Dedifferentiated amniotic fluid mesenchymal stem cell (primary cell): Measurements from ENCODE around the gene TMEM150C.

Experiments
- DNase-seq: peaks from one replicate; pipeline ENCODE4 v3.0.0-alpha.2; 2016; ENCODE audit errors: extremely low spot score

The TMEM150C gene

DNA sequence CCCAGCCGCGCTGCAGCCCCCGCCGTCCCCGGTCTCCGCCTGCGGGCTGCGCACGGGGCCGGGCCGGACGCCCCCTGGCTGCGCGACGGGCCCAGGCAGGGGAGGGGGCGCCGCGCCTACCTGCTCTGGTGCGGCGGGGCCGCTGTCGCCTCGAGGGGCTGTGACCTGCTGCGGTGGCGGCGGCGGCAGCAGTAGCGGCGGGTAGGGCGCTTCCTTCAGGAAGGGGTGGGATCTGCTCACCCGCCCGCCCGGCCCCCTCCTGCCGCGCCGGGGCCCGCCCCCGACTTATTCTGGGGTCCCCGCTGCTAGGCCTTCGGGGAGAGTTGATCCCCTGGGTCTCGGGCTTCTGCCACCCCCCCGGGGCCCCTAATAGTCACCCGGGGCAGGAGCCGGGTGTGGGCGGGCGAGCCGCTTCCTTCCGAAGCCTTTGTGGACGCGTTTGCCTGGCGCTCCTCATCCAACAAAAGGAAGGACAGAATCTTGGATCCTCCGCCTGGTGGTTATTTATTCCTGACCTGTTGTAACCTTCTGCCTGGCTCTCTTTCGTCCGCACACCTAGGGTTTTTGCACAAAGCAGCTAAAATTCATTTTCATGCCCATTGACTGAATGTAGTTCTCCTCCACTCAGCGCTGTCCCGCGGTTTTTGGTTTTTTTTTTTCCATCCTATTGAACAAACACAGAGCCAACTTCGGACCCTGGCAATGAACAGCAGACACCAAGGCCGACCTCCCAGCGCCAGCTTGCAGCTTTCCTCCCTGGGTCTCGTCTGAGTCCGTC lies at the start of gene TMEM150C:
TMEM150C (minus strand) TSS at position 203 of the 778 bp plus-strand sequence. CDS start 57,331 bp downstream, outside the sequence.
- no peak for DNase-seq

DNA sequence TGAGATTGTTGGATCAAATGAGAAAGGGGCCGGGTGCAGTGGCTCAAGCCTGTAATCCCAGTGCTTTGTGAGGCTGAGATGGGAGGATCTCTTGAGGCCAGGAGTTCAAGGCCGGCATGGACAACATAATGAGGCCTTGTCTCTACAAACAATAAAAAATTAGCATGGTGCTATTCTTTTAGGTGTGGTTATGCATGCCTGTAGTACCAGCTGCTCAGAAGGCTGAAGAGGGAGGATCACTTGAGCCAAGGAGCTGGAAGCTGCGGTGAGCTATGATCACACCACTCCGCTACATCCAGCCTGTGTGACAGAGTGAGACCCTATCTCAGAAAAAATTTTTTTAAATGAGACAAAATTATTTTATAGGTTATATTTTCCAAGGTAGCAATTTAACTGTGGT lies 49.7 kb upstream of the TMEM150C start:
- no peak for DNase-seq

DNA sequence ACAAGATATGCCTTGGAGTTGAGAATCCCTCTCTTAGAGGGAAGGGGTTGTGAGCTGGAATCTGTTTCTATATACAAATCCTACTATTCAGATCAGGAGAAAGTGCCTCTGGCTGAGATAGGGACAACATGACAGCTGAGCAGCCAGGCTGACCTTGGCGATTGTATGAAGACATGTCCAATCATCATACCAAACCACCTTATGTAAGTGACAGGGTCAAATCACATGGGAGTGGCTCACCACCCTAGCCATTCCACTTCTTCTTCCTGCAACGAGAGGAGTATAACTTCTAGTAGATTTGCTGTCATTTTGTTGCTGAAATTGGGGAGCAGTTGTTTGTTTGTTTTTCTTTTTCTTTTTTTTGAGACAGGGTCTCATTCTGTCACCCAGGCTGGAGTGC lies 48.3 kb upstream of the TMEM150C start:
- no peak for DNase-seq

- no peak for DNase-seq
Measured at GRCh38 chr4:82606622-82607021, 44.8 kb upstream of the TMEM150C start.

- no peak for DNase-seq
Measured at GRCh38 chr4:82604522-82604921, 42.7 kb upstream of the TMEM150C start.

GRCh38 chr4:82601242-82602015 lies 39.6 kb upstream of the TMEM150C start:
- no peak for DNase-seq

- DNase-seq, result no peak
Measured at GRCh38 chr4:82599336-82599735, 37.5 kb upstream of the TMEM150C start.

GRCh38 chr4:82594456-82594855 lies 32.7 kb upstream of the TMEM150C start:
- no peak for DNase-seq

DNA sequence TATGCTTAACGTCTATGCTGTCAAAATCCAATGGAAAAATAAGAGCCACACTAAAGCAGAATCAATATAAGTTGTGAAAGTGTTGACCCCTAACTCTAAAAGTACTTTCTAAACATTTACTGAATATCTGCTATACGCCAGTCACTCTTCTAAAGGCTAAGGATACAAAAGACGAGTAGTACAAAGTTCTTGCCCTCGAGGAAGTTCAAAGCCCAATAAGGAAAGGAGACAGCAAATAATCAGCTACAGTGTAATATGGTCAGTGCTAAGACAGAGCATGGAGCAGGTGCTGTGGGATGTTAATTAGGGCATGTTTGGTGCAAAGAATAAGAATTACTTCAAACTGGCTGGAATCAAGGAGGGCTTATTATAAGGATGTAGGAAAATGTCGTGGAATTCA lies 31.6 kb upstream of the TMEM150C start:
- no peak for DNase-seq

DNA sequence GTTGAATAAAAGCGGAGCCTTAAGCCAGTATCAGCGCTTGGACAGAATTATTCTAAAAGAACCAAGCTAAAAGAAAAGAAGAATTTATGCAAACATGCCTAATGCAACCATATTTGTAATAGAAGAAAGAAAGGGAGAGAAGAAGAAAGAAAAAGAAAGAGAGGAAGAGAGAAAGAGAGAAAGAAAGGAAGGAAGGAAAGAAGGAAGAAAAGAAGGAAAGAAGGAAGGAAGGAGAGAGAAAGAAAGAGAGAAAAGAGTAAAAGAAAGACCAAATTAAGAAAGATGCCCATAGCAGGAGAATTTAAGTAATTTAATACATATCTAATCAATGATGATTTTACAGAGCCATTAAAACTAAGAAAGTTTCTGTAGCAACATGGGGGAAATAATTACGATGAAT lies 30.9 kb upstream of the TMEM150C start:
- DNase-seq, result no peak

DNA sequence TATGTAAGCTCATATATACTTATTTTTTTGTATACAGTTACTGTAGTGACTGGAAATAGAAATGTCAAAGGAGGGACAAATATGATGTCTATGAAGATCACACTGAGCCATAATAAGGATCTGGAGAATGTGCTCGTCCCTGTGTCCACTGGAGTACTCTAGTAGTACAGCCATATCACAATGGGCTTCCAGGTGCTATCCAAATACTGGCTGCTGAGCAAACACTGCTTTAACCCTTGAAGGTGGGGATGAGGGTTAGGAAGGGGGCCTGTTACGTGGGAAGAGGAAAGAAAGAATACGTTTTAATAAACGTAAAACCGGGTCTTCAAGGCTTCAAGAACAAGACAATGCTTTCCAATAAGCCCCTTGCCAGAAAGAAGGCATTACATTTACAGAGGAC lies 29.8 kb upstream of the TMEM150C start:
- no peak for DNase-seq

GRCh38 chr4:82589756-82590155 lies 28.0 kb upstream of the TMEM150C start:
- DNase-seq, result no peak

DNA sequence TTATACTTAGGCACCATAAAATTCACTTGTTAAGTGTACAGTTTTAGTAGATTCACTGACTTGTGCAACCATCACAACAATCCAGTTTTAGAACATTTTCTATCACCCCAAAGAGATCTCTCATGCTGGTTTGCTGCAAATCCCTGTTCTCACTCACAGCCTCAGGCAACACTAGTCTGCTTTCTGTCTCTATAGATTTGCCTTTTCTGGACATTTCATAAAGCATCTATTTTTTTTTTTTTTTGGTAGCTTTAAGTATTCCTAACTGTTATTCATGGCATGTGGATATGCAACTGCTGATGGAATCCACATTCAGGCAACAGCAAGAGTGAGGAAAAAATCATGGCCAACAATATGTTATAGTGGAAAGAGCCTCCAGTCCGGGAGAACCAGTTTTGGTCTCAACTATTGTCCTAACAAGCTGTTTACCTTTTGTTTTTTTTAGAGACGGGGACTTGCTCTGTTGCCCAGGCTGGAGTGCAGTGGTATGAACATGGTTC lies 27.0 kb upstream of the TMEM150C start:
- no peak for DNase-seq

DNA sequence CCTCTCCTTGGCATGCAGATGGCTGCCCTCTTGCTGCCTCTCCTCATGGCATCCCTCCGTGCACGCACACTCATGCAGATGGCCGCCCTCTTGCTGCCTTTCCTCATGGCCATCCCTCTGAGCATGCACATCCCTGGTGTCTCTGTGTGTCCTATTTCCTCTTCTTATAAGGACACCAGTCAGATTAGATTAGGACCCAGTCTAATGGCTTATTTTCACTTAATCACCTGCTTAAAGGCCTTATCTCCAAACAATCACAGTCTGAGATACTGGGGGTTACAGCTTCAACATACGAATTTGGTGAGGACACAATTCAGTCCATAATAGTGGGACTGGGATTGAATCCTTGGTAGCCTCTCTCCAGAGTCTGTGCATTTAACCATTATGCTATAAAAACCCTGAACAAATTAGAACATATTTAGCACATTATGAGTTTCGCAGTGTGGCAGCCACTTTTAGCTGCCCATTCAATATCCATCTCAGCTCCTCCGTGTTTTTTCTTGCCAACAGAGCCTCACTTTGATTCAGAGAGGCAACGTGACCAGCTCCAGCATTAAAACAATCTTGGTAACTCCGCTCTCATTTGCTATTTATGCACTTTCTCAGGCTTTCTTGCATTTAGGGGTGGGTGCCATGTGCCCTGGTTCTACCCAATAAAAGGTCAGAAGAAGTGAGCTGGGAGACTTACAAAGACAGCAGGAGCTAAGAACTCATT lies 26.2 kb upstream of the TMEM150C start:
- DNase-seq, result no peak

DNA sequence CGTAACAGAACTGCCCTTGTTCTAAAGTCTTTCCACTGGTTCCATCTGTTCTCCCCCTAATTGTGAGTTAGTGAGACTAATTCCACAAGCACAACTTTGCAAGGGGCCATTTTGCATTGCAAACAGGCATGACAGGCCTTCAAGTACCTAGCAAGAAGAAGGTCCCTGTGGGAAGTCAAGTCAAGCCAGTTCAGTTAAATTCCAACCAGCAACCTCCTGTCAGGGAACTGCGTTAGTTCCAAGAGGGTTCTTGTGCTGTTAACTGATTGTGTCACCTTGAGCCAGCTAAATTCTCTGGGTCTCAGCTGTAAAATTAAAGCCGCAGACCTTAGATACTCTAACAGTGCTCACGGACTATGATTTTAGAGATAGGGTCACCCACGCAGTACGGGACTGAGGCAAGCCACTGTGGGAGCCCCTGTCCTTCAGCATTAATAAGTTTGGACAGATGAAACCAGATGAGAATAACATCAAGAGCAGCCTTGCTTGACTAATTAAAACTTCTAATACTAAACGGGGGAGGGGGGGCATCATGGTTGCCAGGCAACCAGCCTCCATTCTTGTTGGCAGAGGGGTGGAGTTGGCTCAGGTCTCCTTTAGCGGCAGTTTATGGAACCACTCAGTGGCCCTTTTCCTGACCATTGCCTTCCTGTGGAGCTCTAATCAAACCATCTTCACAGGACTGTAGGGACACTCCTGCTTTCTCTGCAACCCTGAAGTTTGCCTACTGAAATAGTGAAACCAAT lies 24.1 kb upstream of the TMEM150C start:
- no peak for DNase-seq

- DNase-seq, result no peak
Measured at GRCh38 chr4:82584931-82585330, 23.1 kb upstream of the TMEM150C start.

- DNase-seq, result no peak
Measured at GRCh38 chr4:82583897-82584587, 22.3 kb upstream of the TMEM150C start.

DNA sequence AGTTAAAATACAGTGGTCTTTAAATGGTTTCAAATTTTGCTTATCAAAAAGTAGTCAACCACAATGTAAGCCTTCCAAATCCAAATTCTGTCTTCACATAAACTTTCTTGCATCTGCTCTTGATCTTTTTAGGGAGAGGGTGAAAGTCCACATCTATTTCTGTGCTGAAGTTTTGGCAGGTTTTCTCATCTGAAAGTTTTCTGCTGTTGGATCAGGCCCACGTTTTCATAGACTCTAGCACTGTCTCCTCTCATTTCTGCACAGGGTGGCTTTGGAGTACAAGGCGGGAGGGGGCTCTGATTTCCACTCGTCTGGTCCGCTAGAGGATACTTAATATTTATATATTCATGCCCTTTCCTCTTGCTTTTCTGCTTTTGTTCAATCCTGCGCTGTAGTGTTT lies 18.1 kb upstream of the TMEM150C start:
- no peak for DNase-seq

DNA sequence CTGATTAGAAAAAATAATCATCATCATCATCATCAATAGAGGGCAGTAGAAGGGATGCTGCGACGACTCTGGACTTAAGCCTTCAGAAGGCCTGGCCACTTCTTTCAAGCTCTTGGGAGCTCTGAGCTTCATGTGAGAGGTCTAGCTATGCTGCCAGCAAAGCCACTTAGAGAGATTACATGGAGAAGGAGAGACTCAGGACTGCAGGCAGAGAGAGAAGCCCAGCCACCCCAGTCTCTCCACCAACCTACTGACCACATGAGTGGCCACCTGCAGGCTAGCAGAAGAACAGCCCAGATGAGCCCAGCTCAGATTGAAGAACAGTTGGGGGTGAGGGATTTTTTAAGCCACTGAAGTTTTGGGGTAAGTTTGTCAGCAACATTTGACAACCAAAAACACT lies 17.1 kb upstream of the TMEM150C start:
- no peak for DNase-seq

DNA sequence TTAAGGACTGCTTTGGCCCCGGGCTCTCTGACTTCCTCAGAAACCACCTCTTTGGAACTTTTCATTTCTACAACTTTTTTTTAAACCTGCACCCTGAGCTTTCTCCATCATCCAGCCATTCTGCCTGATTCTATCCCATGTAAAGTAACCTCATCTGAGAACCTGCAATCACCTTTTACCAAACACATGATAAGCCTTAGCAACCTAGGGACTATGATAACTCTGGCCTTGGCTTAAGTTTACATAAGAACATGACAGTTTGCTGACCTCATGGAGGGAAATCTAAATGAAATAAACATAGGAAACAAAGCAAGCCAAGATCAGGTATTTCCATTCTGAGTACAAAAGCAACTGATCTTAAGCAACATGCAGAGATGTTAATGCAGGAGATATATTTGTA lies 15.7 kb upstream of the TMEM150C start:
- DNase-seq, result no peak

GRCh38 chr4:82569727-82570126 lies 7.9 kb upstream of the TMEM150C start:
- no peak for DNase-seq
